ENCODE results near the gene BCL11B. TPM values are rescaled to one million over a fixed set of nuclear protein-coding genes. Genes with fewer than 3 reads are reported as not detected.

The BCL11B gene
- total and polyA plus RNA-seq, 10 of the 15 experiments (the other 5 are each of a cell fraction or from before 2014, with no cell fraction given): 0.38 to 5.5 (median 1.3) TPM

DNA sequence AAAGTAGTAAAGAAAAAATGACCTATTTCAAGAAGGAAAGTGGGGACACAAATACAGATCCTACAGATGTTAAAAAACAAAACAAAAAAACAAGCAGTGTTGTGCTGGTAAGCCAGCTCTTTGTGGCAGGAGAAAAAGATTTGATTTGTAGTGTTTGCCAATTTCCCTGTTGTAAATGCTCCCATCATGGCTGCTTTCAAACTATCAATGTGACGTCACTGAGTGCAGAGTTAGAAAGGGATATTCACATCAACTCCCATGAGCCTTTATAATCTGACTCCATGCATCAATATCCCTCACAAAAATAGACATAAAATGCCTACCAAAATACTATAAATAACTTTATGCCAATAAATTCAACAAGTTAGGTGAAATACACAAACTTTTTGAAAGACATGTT is 32.2 kb upstream of the BCL11B start:
- no peaks in the 10 kb centered on the region for H3K36me3 ChIP-seq (ENCODE audit: control insufficient read depth in 2 of 2, insufficient read depth in 2 of 2, low read length in 1 of 2)
- no peaks in the 10 kb centered on the region for H3K27me3 ChIP-seq (replicated peaks in 1 of 2; ENCODE audit: control insufficient read depth in 2 of 2, insufficient read depth in 2 of 2, low read length in 1 of 2)
- FAIRE-seq: no peak
- H3K9me3 ChIP-seq (replicated peaks; ENCODE audit: control insufficient read depth, insufficient read depth, low read length): no peaks in the 10 kb centered on the region
- TF ChIP-seq, protein P1, sequence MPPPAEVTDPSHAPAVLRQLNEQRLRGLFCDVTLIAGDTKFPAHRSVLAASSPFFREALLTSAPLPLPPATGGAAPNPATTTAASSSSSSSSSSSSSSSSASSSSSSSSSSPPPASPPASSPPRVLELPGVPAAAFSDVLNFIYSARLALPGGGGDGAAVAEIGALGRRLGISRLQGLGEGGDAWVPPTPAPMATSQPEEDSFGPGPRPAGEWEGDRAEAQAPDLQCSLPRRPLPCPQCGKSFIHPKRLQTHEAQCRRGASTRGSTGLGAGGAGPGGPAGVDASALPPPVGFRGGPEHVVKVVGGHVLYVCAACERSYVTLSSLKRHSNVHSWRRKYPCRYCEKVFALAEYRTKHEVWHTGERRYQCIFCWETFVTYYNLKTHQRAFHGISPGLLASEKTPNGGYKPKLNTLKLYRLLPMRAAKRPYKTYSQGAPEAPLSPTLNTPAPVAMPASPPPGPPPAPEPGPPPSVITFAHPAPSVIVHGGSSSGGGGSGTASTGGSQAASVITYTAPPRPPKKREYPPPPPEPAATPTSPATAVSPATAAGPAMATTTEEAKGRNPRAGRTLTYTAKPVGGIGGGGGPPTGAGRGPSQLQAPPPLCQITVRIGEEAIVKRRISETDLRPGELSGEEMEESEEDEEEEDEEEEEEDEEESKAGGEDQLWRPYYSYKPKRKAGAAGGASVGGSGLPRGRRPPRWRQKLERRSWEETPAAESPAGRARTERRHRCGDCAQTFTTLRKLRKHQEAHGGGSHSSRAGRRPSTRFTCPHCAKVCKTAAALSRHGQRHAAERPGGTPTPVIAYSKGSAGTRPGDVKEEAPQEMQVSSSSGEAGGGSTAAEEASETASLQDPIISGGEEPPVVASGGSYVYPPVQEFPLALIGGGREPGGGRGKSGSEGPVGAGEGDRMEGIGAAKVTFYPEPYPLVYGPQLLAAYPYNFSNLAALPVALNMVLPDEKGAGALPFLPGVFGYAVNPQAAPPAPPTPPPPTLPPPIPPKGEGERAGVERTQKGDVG (CRISPR knock-in tag; IDR thresholded peaks at IDR 0.05): no peak
- TF ChIP-seq NR2F1 (conservative IDR thresholded peaks at IDR 0.05): no peak
- TF ChIP-seq ZBED1 (IDR thresholded peaks at IDR 0.05; ENCODE audit: borderline replicate concordance): no peak
- TF ChIP-seq ZNF384 (IDR thresholded peaks at IDR 0.05; ENCODE audit: borderline replicate concordance, low read depth, low read length): no peak
- no peak for TF ChIP-seq E2F8 (IDR thresholded peaks at IDR 0.05; ENCODE audit: low read depth, partially characterized antibody)
- TF ChIP-seq RELA (IDR thresholded peaks at IDR 0.05; ENCODE audit: borderline replicate concordance, partially characterized antibody): no peak
- TF ChIP-seq TAF1 (IDR thresholded peaks at IDR 0.05; ENCODE audit: borderline replicate concordance, low read depth, low read length): no peak
- no peaks in the 10 kb centered on the region for H3K4me1 ChIP-seq (ENCODE audit: control insufficient read depth, insufficient read depth, low read length)
- ChIA-PET RAD21 (ENCODE audit: unreplicated experiment) (no interaction called here), POLR2A (no interaction called here), SMC1A (ENCODE audit: uncharacterized antibody, unreplicated experiment) (interaction anchor here (0.5 kb wide), 1 partner anchor 751 kb away, joined by 3 read pairs; no protein-coding TSS in a partner anchor), CTCF (interaction anchor here (0.7 to 2.9 kb wide), 2 partner anchors 16 to 572 kb away, joined by 3 to 10 read pairs; no protein-coding TSS in a partner anchor)
- 0% methylated on average over 1 of the region's 1 CpG for WGBS (ENCODE audit: insufficient coverage, insufficient replicate concordance, low lambda C conversion rate, missing lambda C conversion rate)
- no peak overlapping the region for H3K9ac ChIP-seq (ENCODE audit: control insufficient read depth, insufficient read depth, low read length)
- no peak overlapping the region for H3K27ac ChIP-seq (ENCODE audit: control insufficient read depth, insufficient read depth)
- no peak for ATAC-seq
- no peak overlapping the region for H3K4me3 ChIP-seq
- no peak overlapping the region for H3K4me2 ChIP-seq (ENCODE audit: control insufficient read depth, insufficient read depth)
- H4K20me1 ChIP-seq (ENCODE audit: control insufficient read depth, insufficient read depth): no peaks in the 10 kb centered on the region
- no peak overlapping the region for H2AFZ ChIP-seq (ENCODE audit: control insufficient read depth, low read depth, low read length)
- DNase-seq (ENCODE audit: low read depth, low spot score): no peak
- intact Hi-C loops (cut with micrococcal nuclease; ENCODE audit: unreplicated experiment) (no loop called here), in situ Hi-C loops (cut with MboI) (no loop called here)
- no TSS peak for BruUV-seq (replicated peaks)
- H3K79me2 ChIP-seq (ENCODE audit: control insufficient read depth, insufficient read depth, low read length): no peaks in the 10 kb centered on the region
